ENCODE data around the gene TANGO2.
A peak's percentile ranks its signal among the peaks of the same experiment; 100 is the strongest.

Gene TANGO2

DNA sequence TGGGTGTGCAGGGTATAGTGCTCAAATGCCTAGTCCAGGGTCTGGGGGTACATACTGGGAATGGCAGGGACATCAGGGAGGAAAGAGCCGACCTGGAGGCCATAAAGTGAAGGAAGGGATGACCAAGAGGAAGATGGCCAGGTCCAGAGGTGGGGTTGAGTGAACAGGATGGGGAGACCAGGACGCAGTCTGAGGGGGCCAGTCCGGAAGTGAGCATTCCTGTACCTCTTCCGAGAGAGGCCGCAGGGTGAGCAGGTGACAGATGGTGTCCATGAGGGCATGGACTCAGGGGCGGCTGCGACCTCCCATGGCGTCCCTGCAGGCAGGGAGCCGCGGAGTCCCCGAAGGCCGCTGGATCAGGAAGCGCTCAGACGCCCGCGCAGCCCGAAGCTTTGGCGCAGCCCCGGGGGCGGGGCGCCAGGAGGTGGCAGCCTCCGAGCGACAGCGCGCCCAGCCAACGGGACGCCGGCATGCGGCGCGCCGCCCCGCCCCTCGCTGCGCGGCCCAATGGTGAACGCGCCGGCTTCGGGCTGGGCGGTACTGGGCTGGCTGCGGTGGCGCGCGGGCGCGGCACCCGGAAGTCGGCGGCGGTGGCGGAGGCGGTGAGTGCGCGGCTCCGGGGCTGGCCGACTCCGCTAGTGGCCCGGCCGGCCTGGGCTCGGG lies at the start of gene TANGO2:
TANGO2 (plus strand) TSS at position 578 of the 663 bp plus-strand sequence. CDS start 15,689 bp downstream, outside the sequence.
- peak; percentile 96 for DNase-seq

DNA sequence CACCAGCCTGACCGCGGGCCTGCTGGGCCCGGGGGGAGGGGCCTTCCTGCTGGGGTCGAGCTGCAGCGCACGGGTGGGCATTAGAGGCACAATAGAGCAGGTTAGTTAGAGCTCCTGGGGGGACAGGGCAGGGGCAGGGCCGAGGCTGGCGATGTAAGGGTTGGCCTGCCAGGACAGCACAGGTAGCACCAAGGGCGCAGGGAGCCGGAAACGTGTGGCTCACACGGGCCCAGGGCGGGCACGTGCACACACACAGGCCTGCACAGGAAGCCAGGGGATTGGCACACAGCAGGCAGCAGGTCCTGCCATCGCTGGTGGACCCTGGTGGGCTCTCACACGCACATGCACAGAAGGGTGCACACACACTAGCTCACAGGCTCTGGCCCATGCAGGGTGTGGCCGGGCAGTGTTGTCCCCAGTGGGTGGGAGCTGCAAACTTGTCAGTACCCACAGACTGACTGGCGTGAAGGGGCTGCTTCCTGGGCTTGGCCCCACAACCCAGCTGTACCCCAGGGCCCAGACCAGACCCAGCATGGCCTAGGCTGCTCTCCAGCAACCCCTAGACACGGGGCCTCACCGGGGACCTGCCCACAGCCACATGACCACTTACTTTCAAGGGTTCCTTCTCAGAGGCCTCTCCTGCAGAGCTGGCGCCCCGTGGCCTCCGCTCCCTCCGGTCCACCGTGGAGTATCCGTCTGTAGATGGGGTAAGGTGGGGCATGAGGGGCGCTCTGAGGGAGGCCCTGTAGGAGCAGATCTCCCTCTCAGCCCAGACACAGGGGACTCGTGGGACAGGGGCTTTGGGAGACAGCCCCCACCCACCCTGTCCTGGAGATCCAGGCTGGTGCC lies 49.4 kb upstream of the TANGO2 start:
- DNase-seq = no peak

DNA sequence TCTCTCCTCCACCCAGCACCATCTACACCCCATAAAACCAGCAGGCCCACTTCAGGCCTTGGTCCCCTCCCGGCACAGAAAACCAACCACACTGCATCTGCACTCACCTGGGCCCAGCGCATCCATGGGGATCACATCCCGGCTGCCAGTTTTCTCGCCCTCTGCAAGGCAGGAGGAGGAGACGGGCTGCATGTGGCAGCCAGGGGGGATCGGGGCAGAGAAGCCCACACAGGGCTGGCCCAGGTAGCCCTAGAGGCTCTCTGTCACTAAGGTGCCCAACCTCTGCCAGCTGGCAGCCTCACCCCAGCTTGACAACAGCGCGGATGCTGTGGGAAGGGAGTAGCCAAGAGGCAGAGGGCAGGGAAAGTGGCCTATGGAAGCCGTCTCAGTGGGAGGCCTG lies 48.7 kb upstream of the TANGO2 start:
- DNase-seq = no peak

DNA sequence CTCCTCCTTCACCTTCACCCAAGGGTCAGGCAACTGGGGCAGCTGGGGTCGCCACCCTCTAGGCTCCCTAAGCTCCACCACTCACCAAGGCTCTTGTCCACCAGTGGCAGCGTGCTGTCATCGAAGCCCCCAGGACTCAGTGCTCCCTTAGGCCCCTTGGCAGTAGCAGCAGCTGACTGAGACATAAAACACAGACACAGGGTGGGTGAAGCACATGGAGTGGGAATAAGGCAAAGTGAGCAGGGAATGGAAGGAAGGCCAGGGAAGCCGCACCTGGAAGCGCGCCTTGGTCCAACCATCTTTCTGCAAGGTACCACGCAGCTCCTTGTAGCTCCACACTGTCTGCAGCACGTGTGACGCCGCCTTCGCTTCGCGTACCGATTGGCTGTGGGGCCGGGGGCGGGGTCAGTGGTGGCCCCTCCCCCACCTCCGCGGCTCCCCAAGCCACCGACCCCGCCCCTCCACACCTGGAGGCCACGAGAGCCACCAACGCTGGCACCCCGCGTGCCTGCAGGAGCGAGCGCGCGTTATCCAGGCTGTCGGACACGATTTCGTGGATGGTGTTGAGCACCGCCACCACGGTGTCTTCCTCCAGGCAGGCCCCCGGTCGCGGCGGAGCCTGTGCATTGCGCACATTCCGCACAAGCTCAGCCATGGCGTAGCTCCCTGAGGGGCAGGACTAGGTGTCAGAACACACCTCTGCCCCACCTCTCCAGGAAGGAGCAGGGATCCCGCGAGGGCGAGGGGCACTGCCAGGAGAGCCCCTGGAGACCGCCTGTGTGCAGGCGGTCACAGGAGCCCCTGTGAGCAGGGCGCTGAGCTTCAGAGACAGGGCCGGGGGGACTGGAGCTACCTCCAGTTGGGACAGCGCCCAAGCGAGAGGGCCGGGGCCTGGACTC lies 48.0 kb upstream of the TANGO2 start:
- DNase-seq = no peak

DNA sequence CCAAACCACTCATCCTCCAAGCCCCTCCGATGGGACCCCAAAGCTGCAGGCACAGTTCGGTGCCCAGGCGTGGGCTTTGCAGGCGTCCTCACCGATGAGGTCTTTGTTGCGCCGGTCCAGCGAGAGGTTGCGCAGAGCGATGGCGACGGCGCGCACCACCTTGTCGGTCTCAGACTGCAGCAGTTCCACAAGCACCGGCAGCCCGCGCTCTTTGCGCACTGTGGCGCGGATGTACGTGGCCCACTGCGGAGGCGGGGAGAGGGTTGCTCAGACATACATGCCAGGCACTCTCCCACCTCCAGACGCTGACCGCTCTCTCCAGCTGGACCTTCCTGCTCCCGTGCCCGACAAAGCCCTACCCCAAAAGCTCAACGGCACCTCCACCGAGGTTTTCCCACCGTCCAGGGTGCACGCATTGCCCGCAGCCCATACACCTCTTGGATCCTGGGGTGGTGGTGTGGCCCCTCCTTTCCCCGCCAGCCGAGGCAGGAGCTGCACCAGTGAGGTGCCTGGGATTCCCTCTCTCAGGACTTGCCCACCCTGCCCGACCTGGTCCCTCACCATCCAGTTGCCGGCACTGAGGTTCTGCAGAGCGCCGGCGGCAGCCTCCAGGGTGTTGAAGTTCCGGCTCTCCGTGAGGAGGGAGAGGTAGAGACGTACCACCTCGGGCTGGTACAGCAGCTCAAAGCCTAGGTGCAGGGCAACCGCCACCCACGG lies 47.2 kb upstream of the TANGO2 start:
- DNase-seq = no peak

DNA sequence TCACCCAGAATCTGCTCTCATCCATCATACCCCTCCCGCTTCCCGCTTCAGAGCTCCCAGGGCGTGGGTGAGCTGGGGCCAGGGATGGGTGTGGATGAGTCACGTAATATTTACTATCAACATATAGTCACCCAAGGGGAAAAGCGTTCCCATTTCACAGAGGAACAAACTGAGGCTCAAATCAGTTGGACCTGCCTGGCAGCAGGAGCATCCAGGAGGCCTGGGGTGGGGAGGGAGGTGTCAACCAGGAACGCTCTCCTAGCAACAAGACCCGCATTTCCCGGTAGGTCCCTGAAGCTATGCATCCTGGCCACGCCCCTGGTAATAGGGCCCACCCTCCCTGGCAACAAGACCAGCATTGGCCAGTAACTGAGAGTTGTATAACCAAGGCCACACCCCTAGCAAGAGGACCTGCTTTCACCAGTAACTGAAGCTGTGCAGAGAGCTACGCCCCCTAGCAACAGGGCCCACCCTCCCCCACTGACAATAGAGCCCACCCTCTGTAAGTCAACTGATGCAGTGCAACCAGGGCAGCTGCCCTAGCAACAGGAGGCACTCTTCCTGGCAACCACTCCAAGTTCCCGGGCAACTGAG lies 46.5 kb upstream of the TANGO2 start:
- no peak for DNase-seq

DNA sequence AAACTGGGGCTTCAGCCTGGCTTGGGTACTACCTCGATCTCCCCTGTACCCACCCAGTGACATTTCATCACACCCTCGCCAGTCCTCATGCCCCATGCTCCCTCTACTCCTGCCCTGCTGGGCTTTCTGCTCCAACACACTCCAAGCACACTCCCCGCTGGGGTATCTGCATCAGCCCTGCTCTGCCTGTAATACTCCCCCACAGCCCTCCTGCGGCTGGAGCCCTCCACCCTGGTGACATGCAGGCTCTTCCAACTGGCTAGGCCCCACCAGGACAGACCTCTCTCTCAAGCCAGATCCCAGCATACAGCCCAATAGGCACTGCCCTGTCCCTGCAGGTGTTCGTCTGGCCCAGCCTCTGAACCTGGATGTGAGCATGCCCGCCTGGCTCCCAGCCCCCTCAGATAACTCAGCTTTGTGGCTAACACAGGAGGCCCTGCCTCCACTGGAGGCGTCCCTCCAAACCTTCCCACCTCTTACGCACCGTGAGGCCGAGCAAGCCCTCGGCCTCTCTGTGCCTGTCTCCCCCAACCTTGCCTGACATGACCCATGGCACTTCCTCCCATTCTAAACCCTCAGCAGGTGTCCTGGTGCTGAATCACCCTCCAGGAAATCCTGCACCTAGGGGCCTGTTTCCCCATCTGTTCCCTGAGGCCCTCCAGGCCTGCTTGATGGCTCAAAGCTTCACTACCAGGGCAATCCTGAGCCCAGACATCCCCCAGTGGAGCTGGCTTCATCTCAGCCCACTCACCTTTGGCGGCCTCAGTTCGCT lies 45.8 kb upstream of the TANGO2 start:
- peak; percentile 15 for DNase-seq

- no peak for DNase-seq
These were observed 45.2 kb upstream of the TANGO2 start for GRCh38 chr22:19975707-19976035.

- DNase-seq = no peak
These were observed 44.2 kb upstream of the TANGO2 start for GRCh38 chr22:19976671-19977070.

- DNase-seq = no peak
These were observed 43.3 kb upstream of the TANGO2 start for GRCh38 chr22:19977296-19978243.

- no peak for DNase-seq
These were observed 42.2 kb upstream of the TANGO2 start for GRCh38 chr22:19978748-19979147.

DNA sequence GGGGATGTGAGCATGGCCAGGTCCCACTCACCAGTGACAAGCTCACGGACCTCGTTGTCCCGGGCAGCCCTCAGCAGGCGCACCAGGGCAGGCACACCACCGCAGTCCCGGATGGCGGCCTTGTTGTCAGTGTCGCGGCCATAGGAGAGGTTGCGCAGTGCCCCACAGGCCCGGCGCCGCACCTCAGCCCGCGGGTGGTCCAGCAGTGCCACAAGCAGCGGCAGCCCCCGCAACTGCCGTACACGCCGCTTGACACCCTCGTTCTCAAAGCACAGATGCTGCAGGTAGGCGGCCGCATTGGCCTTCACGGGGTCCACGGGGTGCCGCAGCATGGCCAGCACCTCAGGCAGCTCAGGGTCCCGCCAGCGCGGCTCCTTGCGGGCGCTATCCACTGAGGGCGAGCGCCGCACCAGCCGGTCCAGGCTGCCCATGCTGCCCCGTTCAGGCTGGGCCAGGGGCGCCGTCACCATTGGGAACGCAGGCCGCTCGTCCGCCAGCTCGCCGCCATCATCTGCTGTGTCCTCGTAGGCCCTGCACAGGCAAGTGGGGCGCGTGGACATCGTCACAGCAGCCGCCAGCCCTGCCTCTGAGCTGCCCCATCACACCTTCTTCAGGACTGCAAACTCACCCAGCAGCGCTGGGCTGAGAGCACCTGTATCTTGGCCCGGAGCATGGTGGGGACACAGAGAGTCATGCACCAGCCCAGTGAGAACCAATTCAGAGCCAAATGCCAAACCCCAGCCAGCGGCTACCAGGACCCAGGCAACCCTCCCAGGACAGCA lies 41.0 kb upstream of the TANGO2 start:
- DNase-seq = no peak

- no peak for DNase-seq
These were observed 40.1 kb upstream of the TANGO2 start for GRCh38 chr22:19980766-19981165.

- no peak for DNase-seq
These were observed 39.5 kb upstream of the TANGO2 start for GRCh38 chr22:19981171-19981960.

GRCh38 chr22:19981961-19982920 lies 38.7 kb upstream of the TANGO2 start:
- DNase-seq = no peak

GRCh38 chr22:19982991-19983578 lies 37.8 kb upstream of the TANGO2 start:
- DNase-seq = no peak

- no peak for DNase-seq
These were observed 37.2 kb upstream of the TANGO2 start for GRCh38 chr22:19983741-19984140.
